ENCODE measurements around the gene CPB2. TPM values are rescaled to one million over a fixed set of nuclear protein-coding genes. Genes with fewer than 3 reads are reported as not detected.

The CPB2 gene
- total RNA-seq, 1 experiment from 2014 or later, result 0.15 TPM

DNA sequence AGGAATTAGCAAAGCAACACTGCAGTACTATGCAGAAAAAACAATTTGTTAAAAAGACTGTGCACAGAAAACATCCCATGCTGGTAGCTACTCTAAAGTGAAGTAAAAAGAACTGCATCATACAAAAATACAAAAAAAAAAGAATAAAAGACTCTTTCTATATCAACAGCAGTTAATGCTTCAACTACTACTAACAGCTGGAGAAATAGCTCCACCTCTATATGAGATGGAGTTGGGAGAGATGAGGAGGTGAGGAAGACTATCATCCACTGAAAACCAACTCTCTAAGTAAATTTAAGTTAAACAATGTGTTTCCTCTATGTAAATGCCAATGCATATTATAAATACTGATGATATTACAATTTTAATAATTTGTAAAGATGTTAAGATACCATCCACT is 54.1 kb downstream of the CPB2 start (continued):
- TF ChIP-seq, protein P1, sequence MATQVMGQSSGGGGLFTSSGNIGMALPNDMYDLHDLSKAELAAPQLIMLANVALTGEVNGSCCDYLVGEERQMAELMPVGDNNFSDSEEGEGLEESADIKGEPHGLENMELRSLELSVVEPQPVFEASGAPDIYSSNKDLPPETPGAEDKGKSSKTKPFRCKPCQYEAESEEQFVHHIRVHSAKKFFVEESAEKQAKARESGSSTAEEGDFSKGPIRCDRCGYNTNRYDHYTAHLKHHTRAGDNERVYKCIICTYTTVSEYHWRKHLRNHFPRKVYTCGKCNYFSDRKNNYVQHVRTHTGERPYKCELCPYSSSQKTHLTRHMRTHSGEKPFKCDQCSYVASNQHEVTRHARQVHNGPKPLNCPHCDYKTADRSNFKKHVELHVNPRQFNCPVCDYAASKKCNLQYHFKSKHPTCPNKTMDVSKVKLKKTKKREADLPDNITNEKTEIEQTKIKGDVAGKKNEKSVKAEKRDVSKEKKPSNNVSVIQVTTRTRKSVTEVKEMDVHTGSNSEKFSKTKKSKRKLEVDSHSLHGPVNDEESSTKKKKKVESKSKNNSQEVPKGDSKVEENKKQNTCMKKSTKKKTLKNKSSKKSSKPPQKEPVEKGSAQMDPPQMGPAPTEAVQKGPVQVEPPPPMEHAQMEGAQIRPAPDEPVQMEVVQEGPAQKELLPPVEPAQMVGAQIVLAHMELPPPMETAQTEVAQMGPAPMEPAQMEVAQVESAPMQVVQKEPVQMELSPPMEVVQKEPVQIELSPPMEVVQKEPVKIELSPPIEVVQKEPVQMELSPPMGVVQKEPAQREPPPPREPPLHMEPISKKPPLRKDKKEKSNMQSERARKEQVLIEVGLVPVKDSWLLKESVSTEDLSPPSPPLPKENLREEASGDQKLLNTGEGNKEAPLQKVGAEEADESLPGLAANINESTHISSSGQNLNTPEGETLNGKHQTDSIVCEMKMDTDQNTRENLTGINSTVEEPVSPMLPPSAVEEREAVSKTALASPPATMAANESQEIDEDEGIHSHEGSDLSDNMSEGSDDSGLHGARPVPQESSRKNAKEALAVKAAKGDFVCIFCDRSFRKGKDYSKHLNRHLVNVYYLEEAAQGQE (IDR thresholded peaks at IDR 0.05; ENCODE audit: low read depth), result no peak

DNA sequence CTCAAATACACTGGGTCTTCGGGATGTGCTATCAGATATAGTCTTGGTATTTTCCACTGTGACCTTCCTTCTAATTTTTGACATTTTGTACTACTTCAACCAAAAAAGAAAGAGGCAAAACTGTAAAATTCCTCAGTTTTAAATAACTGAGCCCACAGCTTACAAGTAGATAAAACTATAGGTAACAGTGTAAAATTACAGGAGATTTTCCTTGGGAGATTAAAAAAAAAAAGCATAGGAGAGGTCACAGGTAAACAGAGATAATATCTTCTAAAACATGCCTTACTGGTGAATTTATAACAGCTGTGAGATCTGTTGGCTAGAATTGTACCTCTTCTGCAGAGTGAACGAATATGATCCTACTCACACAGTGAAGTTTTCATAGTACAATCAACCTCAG is 59.4 kb downstream of the CPB2 start:
- H3K79me2 ChIP-seq (ENCODE audit: insufficient read depth, low read length), result peaks cover 78% of the 10 kb centered on the region
- H2AFZ ChIP-seq (ENCODE audit: low read depth, low read length, poor library complexity, severe bottlenecking), result no peak overlapping the region
- H3K27me3 ChIP-seq (ENCODE audit: insufficient read depth, low read length), result no peaks in the 10 kb centered on the region
- H3K36me3 ChIP-seq (ENCODE audit: control insufficient read depth in 1 of 2, insufficient read depth in 2 of 2, low read length in 2 of 2), result peaks cover 5% of the 10 kb centered on the region in 2 experiments; a peak in 2 of 4 replicates
- CTCF ChIA-PET, result no interaction called here
- no TSS peak for BruUV-seq (replicated peaks)
- H3K9me2 ChIP-seq (ENCODE audit: insufficient read depth), result no peaks in the 10 kb centered on the region
- RAD21 ChIA-PET (ENCODE audit: low non-redundant PET in 1 of 2, low total read pairs in 2 of 2, uncharacterized antibody in 2 of 2, unreplicated experiment in 2 of 2), result no interaction called here
- POLR2A ChIA-PET, result no interaction called here
- no peak overlapping the region for H3K4me3 ChIP-seq (replicated peaks in 1 of 2; ENCODE audit: low read depth in 1 of 2, low read length in 2 of 2)
- no peak overlapping the region for H3K4me2 ChIP-seq (ENCODE audit: low read length)
- H4K20me1 ChIP-seq (ENCODE audit: insufficient read depth), result peaks cover 4% of the 10 kb centered on the region; the same call in 1 of the 2 replicates
- no peak for DNase-seq (ENCODE audit: low read depth, low spot score)
- ATAC-seq, result no peak
- H3K4me1 ChIP-seq (ENCODE audit: control insufficient read depth in 1 of 2, insufficient read depth in 2 of 2, low read length in 2 of 2), result no peaks in the 10 kb centered on the region
- no peaks in the 10 kb centered on the region for H3K9me3 ChIP-seq (ENCODE audit: control insufficient read depth in 1 of 2, insufficient read depth in 1 of 2, low read depth in 1 of 2, low read length in 2 of 2)
- no peak overlapping the region for H3K27ac ChIP-seq (ENCODE audit: low read depth, low read length)
- intact Hi-C loops (cut with micrococcal nuclease), result no loop called here
- no peak overlapping the region for H3K9ac ChIP-seq (ENCODE audit: low read length)
- TF ChIP-seq FOSL1 (IDR thresholded peaks at IDR 0.05; ENCODE audit: low read depth) (no peak), ZNF274 (IDR thresholded peaks at IDR 0.05; ENCODE audit: low read depth, low read length) (no peak), TCF7L2 (IDR thresholded peaks at IDR 0.05; ENCODE audit: borderline replicate concordance, extremely low read depth, insufficient read depth, insufficient read length) (no peak), SP1 (IDR thresholded peaks at IDR 0.05; ENCODE audit: low read depth) (no peak), ZFX (IDR thresholded peaks at IDR 0.05) (no peak), CEBPB (IDR thresholded peaks at IDR 0.05; ENCODE audit: low read depth) (no peak), RAD21 (IDR thresholded peaks at IDR 0.05; ENCODE audit: low read depth) (no peak), CBX3 (IDR thresholded peaks at IDR 0.05; ENCODE audit: low read depth) (no peak), ELF1 (IDR thresholded peaks at IDR 0.05; ENCODE audit: borderline replicate concordance, low read depth) (no peak)
- TF ChIP-seq, protein P2, sequence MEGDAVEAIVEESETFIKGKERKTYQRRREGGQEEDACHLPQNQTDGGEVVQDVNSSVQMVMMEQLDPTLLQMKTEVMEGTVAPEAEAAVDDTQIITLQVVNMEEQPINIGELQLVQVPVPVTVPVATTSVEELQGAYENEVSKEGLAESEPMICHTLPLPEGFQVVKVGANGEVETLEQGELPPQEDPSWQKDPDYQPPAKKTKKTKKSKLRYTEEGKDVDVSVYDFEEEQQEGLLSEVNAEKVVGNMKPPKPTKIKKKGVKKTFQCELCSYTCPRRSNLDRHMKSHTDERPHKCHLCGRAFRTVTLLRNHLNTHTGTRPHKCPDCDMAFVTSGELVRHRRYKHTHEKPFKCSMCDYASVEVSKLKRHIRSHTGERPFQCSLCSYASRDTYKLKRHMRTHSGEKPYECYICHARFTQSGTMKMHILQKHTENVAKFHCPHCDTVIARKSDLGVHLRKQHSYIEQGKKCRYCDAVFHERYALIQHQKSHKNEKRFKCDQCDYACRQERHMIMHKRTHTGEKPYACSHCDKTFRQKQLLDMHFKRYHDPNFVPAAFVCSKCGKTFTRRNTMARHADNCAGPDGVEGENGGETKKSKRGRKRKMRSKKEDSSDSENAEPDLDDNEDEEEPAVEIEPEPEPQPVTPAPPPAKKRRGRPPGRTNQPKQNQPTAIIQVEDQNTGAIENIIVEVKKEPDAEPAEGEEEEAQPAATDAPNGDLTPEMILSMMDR (IDR thresholded peaks at IDR 0.05 in 2 of 3, conservative IDR thresholded peaks at IDR 0.05 in 1 of 3; ENCODE audit: borderline replicate concordance in 1 of 3, insufficient read depth in 1 of 3, low read depth in 2 of 3, low read length in 2 of 3), result no peak
- TF ChIP-seq, protein P1 (IDR thresholded peaks at IDR 0.05; ENCODE audit: low read depth), result no peak
- TF ChIP-seq, protein P3, sequence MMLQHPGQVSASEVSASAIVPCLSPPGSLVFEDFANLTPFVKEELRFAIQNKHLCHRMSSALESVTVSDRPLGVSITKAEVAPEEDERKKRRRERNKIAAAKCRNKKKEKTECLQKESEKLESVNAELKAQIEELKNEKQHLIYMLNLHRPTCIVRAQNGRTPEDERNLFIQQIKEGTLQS (IDR thresholded peaks at IDR 0.05), result no peak
- TF ChIP-seq, protein P4, sequence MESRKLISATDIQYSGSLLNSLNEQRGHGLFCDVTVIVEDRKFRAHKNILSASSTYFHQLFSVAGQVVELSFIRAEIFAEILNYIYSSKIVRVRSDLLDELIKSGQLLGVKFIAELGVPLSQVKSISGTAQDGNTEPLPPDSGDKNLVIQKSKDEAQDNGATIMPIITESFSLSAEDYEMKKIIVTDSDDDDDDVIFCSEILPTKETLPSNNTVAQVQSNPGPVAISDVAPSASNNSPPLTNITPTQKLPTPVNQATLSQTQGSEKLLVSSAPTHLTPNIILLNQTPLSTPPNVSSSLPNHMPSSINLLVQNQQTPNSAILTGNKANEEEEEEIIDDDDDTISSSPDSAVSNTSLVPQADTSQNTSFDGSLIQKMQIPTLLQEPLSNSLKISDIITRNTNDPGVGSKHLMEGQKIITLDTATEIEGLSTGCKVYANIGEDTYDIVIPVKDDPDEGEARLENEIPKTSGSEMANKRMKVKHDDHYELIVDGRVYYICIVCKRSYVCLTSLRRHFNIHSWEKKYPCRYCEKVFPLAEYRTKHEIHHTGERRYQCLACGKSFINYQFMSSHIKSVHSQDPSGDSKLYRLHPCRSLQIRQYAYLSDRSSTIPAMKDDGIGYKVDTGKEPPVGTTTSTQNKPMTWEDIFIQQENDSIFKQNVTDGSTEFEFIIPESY (IDR thresholded peaks at IDR 0.05; ENCODE audit: extremely low read depth, insufficient replicate concordance, low read length), result no peak

Data from HCT116 (cell line).